ENCODE measurements around the gene HPSE2. TPM values are rescaled to one million over a fixed set of nuclear protein-coding genes. Genes with fewer than 3 reads are reported as not detected.

Gene HPSE2
- total RNA-seq, 1 donor = not detected

GRCh38 chr10:98619446-98619845 is 616.2 kb downstream of the HPSE2 start:
- TF ChIP-seq CTCF (IDR thresholded peaks at IDR 0.05; ENCODE audit: insufficient read depth, low read length) = no peak
- no peak for DNase-seq (ENCODE audit: low read depth)
- no peak overlapping the region for H3K4me3 ChIP-seq (ENCODE audit: low read depth, low read length)

- DNase-seq (ENCODE audit: low read depth) = no peak
- TF ChIP-seq CTCF (IDR thresholded peaks at IDR 0.05; ENCODE audit: insufficient read depth, low read length) = no peak
- H3K4me3 ChIP-seq (ENCODE audit: low read depth, low read length) = no peak overlapping the region
These were observed 617.6 kb downstream of the HPSE2 start for GRCh38 chr10:98617906-98618520.

GRCh38 chr10:98613446-98613845 is 622.2 kb downstream of the HPSE2 start:
- TF ChIP-seq CTCF (IDR thresholded peaks at IDR 0.05; ENCODE audit: insufficient read depth, low read length) = no peak
- H3K4me3 ChIP-seq (ENCODE audit: low read depth, low read length) = no peak overlapping the region
- no peak for DNase-seq (ENCODE audit: low read depth)

GRCh38 chr10:98611436-98611835 is 624.2 kb downstream of the HPSE2 start:
- no peak for DNase-seq (ENCODE audit: low read depth)
- TF ChIP-seq CTCF (IDR thresholded peaks at IDR 0.05; ENCODE audit: insufficient read depth, low read length) = no peak
- no peak overlapping the region for H3K4me3 ChIP-seq (ENCODE audit: low read depth, low read length)

- no peak for DNase-seq (ENCODE audit: low read depth)
- TF ChIP-seq CTCF (IDR thresholded peaks at IDR 0.05; ENCODE audit: insufficient read depth, low read length) = no peak
- H3K4me3 ChIP-seq (ENCODE audit: low read depth, low read length) = no peak overlapping the region
These were observed 624.8 kb downstream of the HPSE2 start for GRCh38 chr10:98610836-98611235.

- no peak for TF ChIP-seq CTCF (IDR thresholded peaks at IDR 0.05; ENCODE audit: insufficient read depth, low read length)
- H3K4me3 ChIP-seq (ENCODE audit: low read depth, low read length) = no peak overlapping the region
- no peak for DNase-seq (ENCODE audit: low read depth)
These were observed 625.4 kb downstream of the HPSE2 start for GRCh38 chr10:98610301-98610700.

GRCh38 chr10:98609265-98609664 is 626.4 kb downstream of the HPSE2 start:
- DNase-seq (ENCODE audit: low read depth) = no peak
- TF ChIP-seq CTCF (IDR thresholded peaks at IDR 0.05; ENCODE audit: insufficient read depth, low read length) = no peak
- no peak overlapping the region for H3K4me3 ChIP-seq (ENCODE audit: low read depth, low read length)
